IPS-18c (cell line): Measurements from ENCODE around the gene MIOS.

ENCODE experiments used
- H3K4me3 ChIP-seq: 2 replicates; pipeline ENCODE4 v1.7.0; 2013; ENCODE audit warnings: low read depth, mild to moderate bottlenecking, low read length, moderate library complexity; ENCODE audit not compliant: insufficient read depth
- H3K9me3 ChIP-seq: one replicate; pipeline ENCODE4 v1.6.1; 2013; ENCODE audit warnings: mild to moderate bottlenecking, low read length, moderate library complexity; ENCODE audit not compliant: control insufficient read depth, insufficient read depth

MIOS gene

GRCh38 chr7:7566651-7567611, at the start of gene MIOS:
TSS of gene MIOS (plus strand) at chr7:7566884. CDS start at chr7:7572476, 5,592 bp downstream.
- H3K9me3 ChIP-seq = no peaks in the 10 kb centered on the region
- peak within 1 kb of the TSS; percentile 89 for H3K4me3 ChIP-seq

GRCh38 chr7:7517754-7518153, 48.9 kb upstream of the MIOS start:
- H3K4me3 ChIP-seq = no peak overlapping the region
- no peaks in the 10 kb centered on the region for H3K9me3 ChIP-seq

- Histone ChIP-seq H3K4me3 (no peak overlapping the region), H3K9me3 (no peaks in the 10 kb centered on the region)
These were observed 47.6 kb upstream of the MIOS start for GRCh38 chr7:7519056-7519455.

- H3K9me3 ChIP-seq = no peaks in the 10 kb centered on the region
- H3K4me3 ChIP-seq = no peak overlapping the region
These were observed 47.2 kb upstream of the MIOS start for GRCh38 chr7:7519528-7519927.

GRCh38 chr7:7521259-7521658, 45.4 kb upstream of the MIOS start:
- Histone ChIP-seq H3K4me3 (no peak overlapping the region), H3K9me3 (no peaks in the 10 kb centered on the region)

GRCh38 chr7:7522421-7522820, 44.3 kb upstream of the MIOS start:
- Histone ChIP-seq H3K4me3 (no peak overlapping the region), H3K9me3 (no peaks in the 10 kb centered on the region)

- no peak overlapping the region for H3K4me3 ChIP-seq
- no peaks in the 10 kb centered on the region for H3K9me3 ChIP-seq
These were observed 42.6 kb upstream of the MIOS start for GRCh38 chr7:7524121-7524520.

GRCh38 chr7:7526006-7526405, 40.7 kb upstream of the MIOS start:
- H3K9me3 ChIP-seq = no peaks in the 10 kb centered on the region
- no peak overlapping the region for H3K4me3 ChIP-seq

GRCh38 chr7:7527047-7527446, 39.6 kb upstream of the MIOS start:
- Histone ChIP-seq H3K9me3 (no peaks in the 10 kb centered on the region), H3K4me3 (no peak overlapping the region)

- Histone ChIP-seq H3K4me3 (no peak overlapping the region), H3K9me3 (no peaks in the 10 kb centered on the region)
These were observed 37.4 kb upstream of the MIOS start for GRCh38 chr7:7529328-7529727.

GRCh38 chr7:7533831-7534430, 32.8 kb upstream of the MIOS start:
- H3K4me3 ChIP-seq = no peak overlapping the region

GRCh38 chr7:7535691-7536090, 31.0 kb upstream of the MIOS start, which contains the start of gene COL28A1:
TSS of gene COL28A1 (minus strand) at chr7:7535873. CDS start at chr7:7532875, 2,998 bp downstream.
- no peaks in the 10 kb centered on the region for H3K9me3 ChIP-seq
- no peak within 1 kb of the TSS for H3K4me3 ChIP-seq

More at GRCh38 chr7:7533831-7534430, 32.8 kb upstream of the MIOS start:
- H3K9me3 ChIP-seq = no peaks in the 10 kb centered on the region

- Histone ChIP-seq H3K4me3 (no peak overlapping the region), H3K9me3 (no peaks in the 10 kb centered on the region)
These were observed 30.2 kb upstream of the MIOS start for GRCh38 chr7:7536396-7537019.

GRCh38 chr7:7537711-7538110, 29.0 kb upstream of the MIOS start:
- no peak overlapping the region for H3K4me3 ChIP-seq
- H3K9me3 ChIP-seq = no peaks in the 10 kb centered on the region

- no peaks in the 10 kb centered on the region for H3K9me3 ChIP-seq
- H3K4me3 ChIP-seq = no peak overlapping the region
These were observed 27.5 kb upstream of the MIOS start for GRCh38 chr7:7539152-7539551.

GRCh38 chr7:7539711-7540110, 27.0 kb upstream of the MIOS start:
- Histone ChIP-seq H3K9me3 (no peaks in the 10 kb centered on the region), H3K4me3 (no peak overlapping the region)

GRCh38 chr7:7542251-7542835, 24.3 kb upstream of the MIOS start:
- Histone ChIP-seq H3K9me3 (no peaks in the 10 kb centered on the region), H3K4me3 (no peak overlapping the region)
